GM19023 (cell line): Measurements from ENCODE around the gene DESI2.
"Not testable (repeated sequence)": the region's sequence is repeated elsewhere in the genome, so short reads cannot be mapped to it uniquely, and the experiment has no call there.

Experiments
- ATAC-seq: cut with Tn5 transposase; IDR thresholded peaks from one replicate; pipeline ENCODE4 v1.9.1; 2021; ENCODE audit warnings: mild to moderate bottlenecking, moderate library complexity; ENCODE audit not compliant: unreplicated experiment

The DESI2 gene

DNA sequence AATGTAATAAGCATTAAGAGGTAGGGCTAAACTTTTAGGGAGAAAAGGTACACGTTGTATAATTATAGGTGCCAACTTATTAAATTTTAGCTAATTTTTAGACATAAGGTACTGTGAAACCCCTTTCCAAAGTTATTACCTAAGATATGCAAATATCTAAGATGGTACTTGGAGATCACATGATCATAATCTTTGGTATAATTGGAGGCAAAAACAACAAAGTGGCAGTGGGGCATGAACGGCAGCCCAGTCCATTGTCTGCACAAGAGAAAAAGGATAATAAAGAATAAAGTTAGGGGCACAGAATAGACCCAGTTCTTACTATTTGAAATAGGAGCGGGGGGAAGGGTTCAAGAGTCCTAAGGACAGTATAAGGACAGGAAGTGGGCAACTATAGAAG lies 51.2 kb downstream of the DESI2 start:
- no peak for ATAC-seq

DNA sequence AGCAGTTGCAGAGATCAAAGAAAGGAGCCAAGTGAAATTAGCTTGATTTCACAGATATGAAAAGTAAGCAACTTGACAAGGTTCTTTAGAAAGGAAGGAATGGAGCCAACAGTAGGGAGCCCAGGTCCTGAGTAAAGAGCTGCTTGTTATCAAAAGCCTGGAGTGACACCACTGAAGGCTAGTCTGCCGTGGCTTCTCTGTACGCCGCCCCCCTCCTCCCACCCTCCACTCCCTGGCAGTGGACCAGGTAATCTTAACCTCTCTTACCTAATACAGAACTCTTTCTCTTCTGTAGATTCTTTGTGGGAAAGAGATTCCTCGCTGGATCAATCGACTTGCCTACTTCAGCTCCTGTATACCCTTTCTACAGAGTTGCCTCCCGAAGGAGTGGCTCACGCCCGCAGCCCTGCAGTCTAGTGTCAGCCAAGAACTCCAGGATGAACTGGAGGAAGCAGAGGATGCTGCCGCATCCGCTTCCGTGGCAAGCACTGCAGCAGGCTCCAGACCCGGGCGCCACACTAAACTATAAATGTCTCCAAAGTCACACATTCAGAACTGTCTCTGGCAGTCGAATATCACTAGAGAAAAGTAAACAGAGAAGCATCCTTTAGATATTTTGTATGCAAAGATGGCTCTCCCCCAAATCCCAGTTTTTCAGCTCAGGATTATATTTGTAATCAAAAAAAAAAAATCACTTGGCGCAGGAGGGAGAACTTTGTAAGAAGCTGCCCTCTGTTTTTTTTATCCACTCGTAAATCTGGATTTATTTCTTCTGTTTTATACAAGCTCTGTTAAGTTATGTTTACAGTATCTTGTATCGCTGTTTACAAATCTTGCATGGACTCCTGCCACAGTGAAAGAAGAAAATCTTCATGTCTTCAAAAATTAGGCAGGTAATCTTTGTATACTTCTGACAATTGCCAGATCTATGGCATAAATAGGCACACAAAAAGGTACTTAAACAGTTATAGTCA lies 52.6 kb downstream of the DESI2 start:
- no peak for ATAC-seq

DNA sequence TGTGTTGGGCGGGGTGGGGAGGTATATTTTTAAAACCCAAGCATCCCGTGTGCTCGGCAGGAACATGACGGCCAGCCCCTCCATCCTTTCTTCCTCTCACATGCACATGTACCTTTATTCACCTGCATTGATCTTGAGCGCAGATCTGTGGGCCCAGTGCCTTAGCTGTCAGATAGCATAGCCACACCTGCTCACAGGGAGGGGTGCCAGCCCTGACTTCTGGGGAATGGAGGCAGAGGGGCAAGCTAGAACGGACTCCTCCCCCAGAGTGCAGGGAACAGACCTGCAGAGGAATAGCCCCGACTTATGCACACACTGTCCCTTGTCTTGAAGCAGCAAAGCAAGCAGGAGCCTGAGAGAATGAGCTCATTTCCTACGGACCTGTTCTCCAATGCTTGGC lies 56.1 kb downstream of the DESI2 start:
- ATAC-seq: no peak

DNA sequence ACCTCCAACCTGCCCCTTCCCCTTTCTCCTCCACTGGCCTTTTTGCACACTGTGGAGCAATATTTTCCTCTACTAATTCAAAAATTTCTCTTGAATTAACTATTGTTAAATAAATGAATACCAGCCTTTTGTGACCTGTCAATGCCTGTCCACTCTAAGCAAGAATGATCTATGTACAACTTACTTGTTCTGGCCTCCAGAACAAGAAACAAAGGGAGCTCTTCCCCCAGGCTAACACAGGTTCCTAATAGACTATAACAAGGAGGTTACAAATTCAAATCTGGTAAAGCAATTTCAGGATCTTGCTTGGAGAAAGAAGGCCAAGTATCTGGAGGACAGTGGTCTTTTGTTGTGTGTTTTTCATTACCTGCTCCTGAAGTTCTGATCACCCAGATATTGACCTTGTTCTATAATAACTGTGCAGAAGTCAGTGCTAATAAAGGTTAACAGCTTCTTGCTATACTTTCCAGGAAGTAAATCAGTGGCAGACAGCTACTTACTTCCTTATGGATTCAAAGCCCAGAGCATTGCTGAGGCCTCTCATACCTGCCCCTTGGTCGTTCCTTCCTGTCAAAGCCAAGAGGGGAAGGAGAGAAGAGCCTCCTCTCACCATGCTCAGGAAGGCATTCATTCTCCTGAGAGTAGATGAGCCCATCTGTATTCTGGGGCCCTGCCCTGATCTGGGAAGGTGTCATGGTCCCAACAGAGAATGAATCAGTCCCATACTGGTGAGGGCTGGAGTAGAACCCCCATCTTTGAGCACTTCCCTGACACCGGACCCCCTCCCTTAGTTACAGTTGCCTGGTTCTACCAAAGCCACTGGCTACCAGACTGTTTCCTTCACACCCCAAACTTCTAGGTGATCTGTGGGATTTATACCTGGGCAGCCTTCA lies 56.8 kb downstream of the DESI2 start:
- no peak for ATAC-seq

DNA sequence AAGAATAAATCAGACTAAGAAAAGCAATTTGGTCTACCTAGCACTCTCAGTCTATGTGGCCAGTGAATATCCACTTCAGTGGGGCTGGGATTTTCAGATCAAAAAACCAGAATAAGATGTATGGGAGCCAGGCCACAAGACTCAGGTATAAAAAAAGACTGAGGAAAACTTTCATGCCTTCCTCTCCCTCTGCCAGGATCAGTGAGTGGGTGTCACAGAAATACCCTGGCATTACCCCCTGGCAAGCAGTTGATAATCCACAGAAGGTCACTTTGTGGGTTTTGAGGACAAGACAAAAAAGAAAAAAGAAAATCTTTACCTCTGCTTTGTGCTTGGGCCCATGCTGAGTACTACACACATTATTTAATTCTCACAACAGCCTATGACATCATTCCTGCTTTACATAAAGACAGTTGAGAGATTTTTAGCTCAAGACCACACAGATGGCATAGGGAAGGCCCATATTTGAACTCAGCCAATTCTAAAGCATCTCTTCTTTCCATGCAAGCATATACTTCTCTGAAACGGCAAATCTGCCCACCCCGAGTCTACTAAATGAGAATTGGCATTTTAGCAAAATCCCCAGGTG lies 57.6 kb downstream of the DESI2 start:
- no peak for ATAC-seq

DNA sequence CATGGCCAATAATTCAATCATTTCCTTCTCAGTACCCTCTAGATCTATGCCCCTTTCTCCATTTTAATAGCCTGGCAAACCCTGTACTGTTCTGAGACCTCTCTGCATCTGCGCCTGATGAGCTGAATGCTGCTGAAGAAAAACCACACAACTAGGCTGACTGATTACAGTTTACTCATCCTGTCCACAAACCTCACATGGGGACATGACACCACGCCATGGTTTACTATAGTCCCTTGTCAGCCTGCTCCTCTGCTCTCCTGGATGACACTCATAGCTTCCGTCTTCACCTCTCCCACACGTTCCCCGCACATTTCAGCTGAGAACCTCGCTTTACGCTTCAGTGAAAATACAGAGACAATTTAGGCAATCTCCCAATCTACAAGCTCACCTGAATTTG lies 59.7 kb downstream of the DESI2 start:
- ATAC-seq: no peak

DNA sequence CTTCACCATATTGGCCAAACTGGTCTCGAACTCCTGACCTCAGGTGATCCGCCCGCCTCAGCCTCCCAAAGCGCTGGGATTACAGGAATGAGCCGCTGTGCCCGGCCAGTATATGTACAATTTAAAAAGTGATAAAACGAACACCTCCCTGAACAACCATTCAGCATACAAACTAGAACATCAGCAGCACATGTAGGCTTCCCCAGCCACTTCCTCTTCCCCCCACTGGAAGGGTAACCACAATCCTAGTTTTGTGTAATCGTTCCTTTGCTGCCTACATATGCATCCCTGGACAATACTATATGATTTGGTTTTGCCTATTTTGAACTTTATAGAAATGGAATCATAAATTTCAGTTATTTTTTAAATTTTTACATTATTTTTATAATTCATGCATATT lies 60.4 kb downstream of the DESI2 start:
- no peak for ATAC-seq

DNA sequence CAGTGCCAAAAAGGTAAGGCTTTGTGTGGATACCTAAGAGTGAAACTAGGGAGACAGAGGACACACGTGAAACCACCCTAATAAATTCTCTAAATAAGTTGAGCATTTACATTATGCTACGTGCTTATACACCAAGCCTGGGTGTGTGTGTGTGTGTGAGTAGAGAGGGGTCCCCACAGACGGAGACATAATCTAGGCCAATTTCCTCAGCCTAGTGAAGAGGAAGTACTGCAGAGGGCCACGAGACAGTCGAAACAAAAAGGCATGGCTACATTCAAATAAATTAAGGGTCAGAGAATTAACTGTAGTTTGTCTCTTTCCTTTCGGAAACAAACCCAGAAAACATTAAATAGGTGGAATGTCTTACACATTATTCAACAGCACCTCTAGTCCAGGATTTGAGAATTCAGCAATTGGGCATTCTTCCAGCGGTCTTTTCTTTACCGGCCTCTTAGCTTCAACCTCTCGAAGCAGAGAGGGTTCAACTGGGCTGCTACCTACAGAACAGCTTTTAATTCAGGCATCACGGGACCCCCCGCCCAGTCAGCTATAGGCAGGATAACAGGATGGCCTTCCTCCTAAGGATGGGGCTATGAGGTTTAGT lies 75.0 kb downstream of the DESI2 start:
- no peak for ATAC-seq

DNA sequence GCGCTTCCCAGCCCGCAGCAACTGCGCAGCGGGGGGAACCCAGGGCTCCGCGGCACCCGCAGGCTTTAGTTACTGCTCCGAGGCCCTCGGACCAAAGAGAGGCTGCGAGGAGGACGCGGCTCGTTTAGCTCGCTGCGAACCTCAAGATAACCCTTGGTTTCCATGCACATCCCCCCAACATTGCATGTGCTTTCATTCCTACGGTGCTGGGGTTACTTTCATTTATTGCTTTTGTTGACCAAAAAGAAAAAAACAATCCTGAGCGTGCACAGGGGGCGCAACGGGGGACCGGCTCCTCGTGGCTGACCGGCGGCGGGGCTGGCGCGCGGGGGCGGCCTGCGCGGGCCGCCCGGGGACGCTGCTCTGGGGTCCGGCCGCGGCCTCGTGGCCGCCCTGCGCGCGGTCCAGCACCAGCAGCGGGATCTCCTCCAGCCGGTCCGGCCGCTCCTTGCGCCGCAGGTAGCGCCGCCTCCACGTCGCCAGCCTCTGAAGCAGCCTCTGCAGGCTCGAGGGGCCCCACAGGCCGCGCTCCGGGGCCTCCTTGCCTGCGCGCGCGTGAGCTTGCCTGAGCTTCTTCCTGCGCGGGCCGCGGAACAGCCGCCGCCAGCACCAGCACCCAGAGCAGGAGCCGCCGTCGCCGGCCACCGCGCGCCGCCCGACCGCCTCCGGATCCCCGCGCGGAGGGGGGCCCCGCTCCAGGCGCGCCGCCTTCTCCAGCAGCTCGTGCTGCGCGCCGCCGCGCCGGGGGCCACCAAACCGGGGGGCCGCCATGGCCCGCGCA lies 77.4 kb downstream of the DESI2 start:
- no peak for ATAC-seq

DNA sequence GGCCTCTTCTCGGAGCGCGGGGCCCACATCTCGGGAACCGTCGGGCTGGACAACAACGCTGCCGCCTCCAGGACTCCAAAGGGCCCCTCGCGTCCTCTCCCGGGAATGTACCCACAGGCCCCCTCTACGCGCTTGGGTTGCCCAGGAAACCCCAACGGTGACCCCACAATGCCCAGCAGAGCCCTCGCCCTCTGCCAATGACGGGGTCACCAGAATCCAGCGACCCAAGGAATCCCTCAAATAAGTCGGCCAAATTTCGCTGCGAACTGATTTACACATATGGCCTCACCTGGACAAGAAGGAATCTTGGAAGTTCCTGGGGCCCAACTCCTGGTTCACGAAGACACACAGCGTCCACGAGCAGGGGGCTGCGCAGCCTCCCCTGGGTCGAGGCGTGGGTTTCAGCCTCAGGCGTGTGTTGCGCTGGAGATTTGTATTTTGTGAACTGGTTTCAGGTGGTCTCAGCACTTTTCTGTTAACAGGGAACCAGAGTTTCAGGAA lies 78.1 kb downstream of the DESI2 start:
- ATAC-seq: no peak

DNA sequence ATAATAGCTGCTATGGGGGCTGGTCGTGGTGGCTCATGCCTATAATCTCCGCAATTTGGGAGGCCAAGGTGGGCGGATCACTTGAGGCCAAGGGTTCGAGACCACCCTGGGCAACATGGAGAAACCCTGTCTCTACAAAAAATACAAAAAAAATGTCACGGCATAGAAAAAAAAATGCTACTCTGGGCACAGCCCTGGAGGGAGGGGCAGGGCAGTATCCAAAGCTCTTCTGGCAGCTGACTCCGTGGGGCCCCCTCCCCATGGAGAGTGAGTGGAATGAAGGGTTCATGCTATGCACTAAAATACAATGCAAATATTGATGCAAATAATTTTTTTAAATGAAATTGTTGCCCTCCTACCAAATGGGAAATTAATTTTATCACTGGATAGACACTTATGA lies 78.7 kb downstream of the DESI2 start:
- no peak for ATAC-seq

DNA sequence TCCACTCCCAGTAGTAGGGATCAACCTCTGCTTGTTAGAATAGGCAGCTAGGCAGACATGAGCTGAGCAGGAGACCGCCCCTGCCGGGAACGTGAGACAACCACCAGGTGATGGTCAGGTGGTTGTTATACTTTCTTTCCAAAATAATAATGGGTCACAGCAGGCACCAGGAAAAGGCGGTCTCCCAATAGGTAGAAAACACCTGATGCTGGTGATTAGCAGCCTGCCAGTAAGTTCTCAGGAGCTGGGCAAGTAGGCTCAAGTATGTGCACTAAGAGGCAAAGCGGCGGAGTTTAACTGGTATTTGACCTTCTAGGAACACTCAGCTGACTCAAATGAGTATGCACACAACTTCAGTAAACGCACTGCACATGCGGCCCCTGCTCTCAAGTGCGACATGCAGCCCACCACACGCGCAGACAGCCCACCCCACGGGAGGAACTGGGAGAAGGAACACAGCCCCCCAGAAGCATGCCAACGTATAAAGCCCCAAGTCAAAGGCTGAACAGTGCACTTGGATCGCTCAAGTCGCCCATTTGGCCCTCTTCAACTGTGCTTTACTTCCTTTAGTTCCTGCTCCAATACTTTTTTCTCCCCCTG lies 80.0 kb downstream of the DESI2 start:
- no peak for ATAC-seq

DNA sequence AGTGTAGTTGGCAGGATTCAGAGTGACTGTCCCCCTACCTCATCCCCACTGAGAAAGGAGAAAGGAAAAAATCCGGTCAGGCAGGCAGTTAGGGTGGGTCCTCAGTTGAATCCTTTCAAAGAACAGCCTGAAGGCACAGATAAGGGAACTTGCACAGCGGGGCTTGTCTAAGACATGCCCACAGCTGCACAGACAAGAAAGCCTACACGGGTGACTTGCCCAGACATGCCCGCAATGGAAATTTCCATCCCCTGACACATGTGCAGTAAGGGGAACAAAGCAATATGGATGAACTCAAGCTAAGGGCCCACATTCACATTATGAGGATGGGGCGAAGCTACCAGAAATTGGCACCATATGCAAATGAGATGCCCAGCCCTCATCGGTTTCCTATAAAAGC lies 82.5 kb downstream of the DESI2 start:
- no peak for ATAC-seq

DNA sequence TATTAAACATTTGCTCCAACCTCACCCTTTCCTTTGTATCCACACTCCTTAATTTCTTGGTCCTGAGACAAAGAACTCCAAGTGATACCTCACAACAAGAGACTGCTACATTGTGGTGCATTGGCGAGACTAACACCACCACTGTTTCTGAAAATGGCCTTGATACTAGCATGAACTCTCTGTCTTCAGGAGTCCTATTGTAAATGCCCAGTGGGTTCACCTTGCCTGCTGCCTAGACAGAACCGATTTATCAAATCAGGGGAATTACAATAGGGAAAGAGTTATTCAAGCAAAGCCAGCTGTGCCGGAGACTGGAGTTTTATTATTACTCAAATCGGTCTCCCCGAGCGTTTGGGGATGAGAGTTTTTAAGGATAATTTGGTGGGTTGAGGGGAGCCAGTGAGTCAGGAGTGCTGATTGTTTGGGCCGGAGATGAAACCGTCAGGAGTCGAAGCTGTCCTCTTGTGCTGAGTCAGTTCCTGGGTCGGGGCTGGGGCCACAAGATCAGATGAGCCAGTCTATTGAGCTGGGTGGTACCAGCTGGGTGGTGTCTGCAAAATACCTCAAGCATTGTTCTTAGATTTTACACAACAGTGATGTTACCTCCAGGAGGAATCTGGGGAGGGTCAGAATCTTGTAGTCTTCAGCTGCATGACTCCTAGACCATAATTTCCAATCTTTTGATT lies 83.1 kb downstream of the DESI2 start:
- ATAC-seq: no peak

DNA sequence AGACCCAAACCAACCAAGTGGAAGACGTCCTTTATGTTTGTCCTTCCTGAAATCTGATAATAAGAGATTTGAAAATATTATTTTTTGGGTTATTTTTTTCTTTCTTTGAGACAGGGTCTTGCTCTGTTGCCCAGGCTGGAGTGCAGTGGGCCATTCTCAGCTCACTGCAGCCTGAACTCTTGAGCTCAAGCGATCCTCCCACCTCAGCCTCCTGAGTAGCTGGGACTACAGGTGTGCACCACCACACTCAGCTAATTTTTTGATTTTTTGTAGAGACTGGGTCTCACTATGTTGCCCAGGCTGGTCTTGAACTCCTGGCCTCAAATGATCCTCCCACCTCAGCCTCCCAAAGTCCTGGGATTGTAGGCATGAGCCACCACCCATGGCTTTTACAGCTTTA lies 86.2 kb downstream of the DESI2 start:
- not testable (repeated sequence) for ATAC-seq

DNA sequence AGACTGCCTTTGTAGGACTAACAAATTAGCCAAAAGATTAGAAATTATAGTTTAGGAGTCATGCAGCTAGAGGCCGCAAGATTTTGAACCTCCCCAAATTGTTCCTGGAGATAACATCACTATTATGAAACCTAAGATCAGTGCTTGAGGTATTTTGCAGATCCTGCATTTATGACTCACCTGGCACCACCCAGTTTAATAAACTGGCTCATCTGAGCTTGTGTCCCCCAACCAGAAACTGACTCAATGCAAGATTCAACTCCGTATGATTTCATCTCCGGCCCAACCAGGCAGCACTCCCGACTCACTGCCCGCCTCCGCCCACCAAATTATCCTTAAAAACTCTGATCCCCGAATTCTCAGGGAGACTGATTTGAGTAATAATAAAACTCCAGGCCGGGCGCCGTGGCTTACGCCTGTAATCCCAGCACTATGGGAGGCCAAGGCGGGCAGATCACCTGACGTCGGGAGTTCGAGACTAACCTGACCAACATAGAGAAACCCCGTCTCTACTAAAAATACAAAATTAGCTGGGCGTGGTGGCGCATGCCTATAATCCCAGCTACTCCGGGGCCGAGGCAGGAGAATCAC lies 87.2 kb downstream of the DESI2 start:
- not testable (repeated sequence) for ATAC-seq

DNA sequence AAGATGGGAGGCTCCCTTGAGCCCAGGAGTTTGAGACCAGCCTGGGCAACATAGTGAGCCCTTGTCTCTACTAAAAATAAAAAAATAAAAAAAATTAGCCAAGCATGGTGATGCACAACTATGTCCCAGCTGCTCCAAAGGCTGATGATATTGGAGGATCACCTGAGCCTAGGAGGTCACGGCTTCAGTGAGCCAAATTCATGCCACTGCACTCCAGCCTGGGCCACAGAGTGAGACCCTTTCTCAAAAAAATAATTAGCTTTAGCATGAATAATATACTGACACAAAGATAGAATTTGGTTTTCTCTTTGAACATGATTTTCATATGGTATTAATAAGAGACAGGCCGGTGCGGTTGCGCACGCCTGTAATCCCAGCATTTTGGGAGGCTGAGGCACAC lies 88.8 kb downstream of the DESI2 start:
- no peak for ATAC-seq

DNA sequence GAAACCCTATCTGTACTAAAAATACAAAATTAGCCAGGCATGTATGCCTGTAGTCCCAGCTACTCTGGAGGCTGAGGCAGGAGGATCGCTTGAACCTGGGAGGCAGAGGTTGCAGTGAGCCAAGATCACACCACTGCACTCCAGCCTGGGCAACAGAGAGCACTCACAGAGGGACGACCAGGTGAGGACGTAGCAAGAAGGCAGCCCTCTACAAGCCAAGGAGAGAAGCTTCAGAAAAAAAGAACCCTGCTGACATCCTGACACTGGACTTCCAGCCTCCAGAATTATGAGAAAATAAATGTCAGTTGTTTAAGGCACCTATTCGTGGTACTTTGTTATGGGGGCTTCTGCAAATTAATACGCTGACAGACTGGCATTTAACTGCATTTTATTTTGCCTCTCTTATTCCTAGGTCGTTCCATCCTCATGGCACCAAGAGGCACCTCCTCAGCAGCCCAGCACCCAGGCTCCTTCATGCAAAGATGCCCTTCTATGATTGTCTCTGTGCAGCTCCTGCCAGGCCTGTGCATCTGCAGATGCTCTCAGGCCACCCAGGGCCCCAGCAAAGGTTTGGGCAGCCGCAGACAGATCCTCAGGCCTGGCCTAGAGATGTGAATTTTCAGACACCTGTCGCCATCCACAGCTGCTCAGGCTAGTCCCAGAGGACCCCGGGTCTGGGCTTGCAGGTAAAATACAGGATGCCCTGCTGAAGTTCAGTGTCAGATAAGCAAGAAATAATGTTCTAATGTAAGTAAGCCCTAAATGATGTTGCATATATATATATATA lies 96.5 kb downstream of the DESI2 start:
- no peak for ATAC-seq
